ENCODE data around the gene NLRC5.
A peak's percentile ranks its signal among the peaks of the same experiment; 100 is the strongest.

Gene NLRC5

GRCh38 chr16:57025941-57026777, 36.8 kb downstream of the NLRC5 start:
- DNase-seq (ENCODE audit: low read depth in 3 of 3), result no peak

- no peak for DNase-seq (ENCODE audit: low read depth in 3 of 3)
Measured at GRCh38 chr16:57026778-57027062, 37.4 kb downstream of the NLRC5 start.

GRCh38 chr16:57027067-57027466, 37.7 kb downstream of the NLRC5 start:
- no peak for DNase-seq (ENCODE audit: low read depth in 3 of 3)

GRCh38 chr16:57028086-57028485, 38.7 kb downstream of the NLRC5 start:
- no peak for DNase-seq (ENCODE audit: low read depth in 3 of 3)

- no peak for DNase-seq (ENCODE audit: low read depth in 3 of 3)
Measured at GRCh38 chr16:57029161-57030160, 40.1 kb downstream of the NLRC5 start.

GRCh38 chr16:57030346-57030902, 41.1 kb downstream of the NLRC5 start:
- DNase-seq (ENCODE audit: low read depth in 3 of 3), result no peak

- no peak for DNase-seq (ENCODE audit: low read depth in 3 of 3)
Measured at GRCh38 chr16:57031156-57031555, 41.8 kb downstream of the NLRC5 start.

GRCh38 chr16:57032346-57032745, 43.0 kb downstream of the NLRC5 start:
- no peak for DNase-seq (ENCODE audit: low read depth in 3 of 3)

GRCh38 chr16:57032931-57033330, 43.6 kb downstream of the NLRC5 start:
- DNase-seq (ENCODE audit: low read depth in 3 of 3), result no peak

GRCh38 chr16:57036315-57036714, 47.0 kb downstream of the NLRC5 start:
- no peak for DNase-seq (ENCODE audit: low read depth in 3 of 3)

GRCh38 chr16:57036945-57037344, 47.6 kb downstream of the NLRC5 start:
- no peak for DNase-seq (ENCODE audit: low read depth in 3 of 3)

- no peak for DNase-seq (ENCODE audit: low read depth in 3 of 3)
Measured at GRCh38 chr16:57038166-57038565, 48.8 kb downstream of the NLRC5 start.

- DNase-seq (ENCODE audit: low read depth in 3 of 3), result no peak
Measured at GRCh38 chr16:57039148-57039812, 49.9 kb downstream of the NLRC5 start.

GRCh38 chr16:57041182-57042156, 52.1 kb downstream of the NLRC5 start:
- peak; percentile 60 to 77 (median 64) for DNase-seq (ENCODE audit: low read depth in 3 of 3)

- DNase-seq (ENCODE audit: low read depth in 3 of 3), result peak; percentile 57 to 67 (median 63)
Measured at GRCh38 chr16:57042157-57043111, 53.1 kb downstream of the NLRC5 start.

GRCh38 chr16:57043248-57043647, 53.9 kb downstream of the NLRC5 start:
- no peak for DNase-seq (ENCODE audit: low read depth in 3 of 3)

GRCh38 chr16:57044931-57045693, 55.8 kb downstream of the NLRC5 start:
- no peak for DNase-seq (ENCODE audit: low read depth in 3 of 3)

GRCh38 chr16:57045694-57046381, 56.5 kb downstream of the NLRC5 start:
- DNase-seq (ENCODE audit: low read depth in 3 of 3), result peak in 1 of 3 experiments; percentile 16
